Measurements from ENCODE around the gene CCL19.

CCL19 gene

GRCh38 chr9:34701023-34701768, 10.1 kb upstream of the CCL19 start:
- in situ Hi-C loops (cut with HindIII; ENCODE audit: low sequenced_read_pairs) = no loop called here

DNA sequence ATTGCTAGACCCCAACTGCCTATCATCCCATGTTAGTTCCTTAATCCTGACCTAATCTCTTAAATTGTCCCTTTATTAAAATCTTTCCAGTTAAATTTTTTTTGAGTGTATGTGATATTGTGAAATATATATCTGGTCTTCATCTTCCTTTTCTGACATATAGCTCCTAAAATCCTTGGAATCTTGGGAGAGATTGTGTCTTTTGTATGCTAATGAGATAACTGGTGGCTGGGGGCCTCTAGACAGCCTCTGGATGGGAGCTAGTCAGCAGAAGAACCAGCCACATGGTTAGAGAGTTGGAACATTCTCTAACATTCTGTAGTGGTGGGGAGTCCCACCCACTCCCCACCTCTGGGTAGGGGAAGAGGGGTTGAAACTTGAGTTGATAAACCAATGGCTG, 3.7 kb upstream of the CCL19 start:
- in situ Hi-C loops (cut with HindIII; ENCODE audit: low sequenced_read_pairs) = no loop called here

DNA sequence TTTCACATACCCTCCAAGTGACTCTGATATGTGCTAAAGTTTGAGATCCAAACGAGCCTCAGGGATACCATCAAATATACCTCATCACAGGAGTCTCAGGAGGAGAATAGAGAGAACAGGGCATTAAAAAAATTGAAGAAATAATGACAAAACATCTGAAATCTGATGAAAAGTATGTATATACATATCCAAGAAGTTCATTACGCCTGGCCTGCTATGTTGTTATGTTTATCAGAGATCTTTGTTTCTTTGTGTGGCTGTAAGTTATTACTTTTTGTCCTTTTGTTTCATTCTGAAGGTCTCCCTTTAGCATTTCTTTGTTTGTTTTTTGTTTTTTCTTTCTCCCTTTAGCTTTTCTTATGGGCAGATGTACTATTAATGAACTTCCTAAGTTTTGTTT, 2.5 kb upstream of the CCL19 start:
- in situ Hi-C loops (cut with HindIII; ENCODE audit: low sequenced_read_pairs) = no loop called here

GRCh38 chr9:34691936-34692315, 850 bp upstream of the CCL19 start:
- in situ Hi-C loops (cut with HindIII; ENCODE audit: low sequenced_read_pairs) = no loop called here

- in situ Hi-C loops (cut with HindIII; ENCODE audit: low sequenced_read_pairs) = no loop called here
These were observed 1.6 kb downstream of the CCL19 start for GRCh38 chr9:34689512-34689911.

GRCh38 chr9:34689116-34689470, 2.0 kb downstream of the CCL19 start:
- in situ Hi-C loops (cut with HindIII; ENCODE audit: low sequenced_read_pairs) = no loop called here

- in situ Hi-C loops (cut with HindIII; ENCODE audit: low sequenced_read_pairs) = no loop called here
These were observed 2.6 kb downstream of the CCL19 start for GRCh38 chr9:34688329-34689115.

- in situ Hi-C loops (cut with HindIII; ENCODE audit: low sequenced_read_pairs) = no loop called here
These were observed 3.6 kb downstream of the CCL19 start for GRCh38 chr9:34687276-34688030.

DNA sequence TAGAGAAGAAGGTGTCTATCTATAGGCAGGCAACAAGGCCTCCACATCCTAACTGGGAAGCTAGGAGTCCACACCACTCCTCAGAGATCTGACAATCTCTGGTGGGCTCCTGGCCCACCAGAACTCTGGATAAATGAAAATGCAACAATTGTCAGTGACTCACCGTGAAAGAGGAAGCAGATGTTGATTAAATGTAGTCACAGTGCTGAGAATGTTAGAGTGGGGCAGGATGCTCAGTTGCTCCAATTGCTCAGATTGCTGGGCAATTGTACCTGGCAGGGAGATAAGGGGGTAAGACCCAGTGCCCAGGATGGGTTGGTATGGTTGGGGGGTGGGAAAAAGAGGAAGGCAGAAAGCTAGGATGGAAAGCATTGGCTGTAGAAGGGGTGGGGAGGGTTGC, 4.3 kb downstream of the CCL19 start:
- in situ Hi-C loops (cut with HindIII; ENCODE audit: low sequenced_read_pairs) = no loop called here

GRCh38 chr9:34686231-34686630, 4.8 kb downstream of the CCL19 start:
- in situ Hi-C loops (cut with HindIII; ENCODE audit: low sequenced_read_pairs) = no loop called here

- in situ Hi-C loops (cut with HindIII; ENCODE audit: low sequenced_read_pairs) = no loop called here
These were observed 5.5 kb downstream of the CCL19 start for GRCh38 chr9:34685591-34685990.

DNA sequence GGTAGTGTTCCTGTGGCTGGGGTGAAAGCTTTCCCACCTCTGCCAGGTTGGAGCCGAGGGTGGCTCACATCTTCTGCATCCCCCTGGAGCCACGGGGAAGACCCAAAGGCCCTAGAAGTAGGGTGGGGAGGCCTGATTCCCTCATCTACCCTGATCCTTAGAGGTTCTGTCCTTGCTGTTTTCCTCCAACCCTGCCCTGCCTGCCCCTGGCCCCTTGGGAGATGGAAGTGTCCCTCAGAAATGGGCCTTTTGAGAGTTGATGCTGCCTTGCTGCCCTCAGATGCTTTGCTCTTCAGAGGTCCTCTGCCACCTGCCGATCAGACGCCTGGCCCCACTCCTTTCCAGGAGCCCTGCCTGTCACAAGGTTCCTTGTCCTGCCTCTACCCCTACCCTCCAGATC, 6.3 kb downstream of the CCL19 start:
- in situ Hi-C loops (cut with HindIII; ENCODE audit: low sequenced_read_pairs) = no loop called here

DNA sequence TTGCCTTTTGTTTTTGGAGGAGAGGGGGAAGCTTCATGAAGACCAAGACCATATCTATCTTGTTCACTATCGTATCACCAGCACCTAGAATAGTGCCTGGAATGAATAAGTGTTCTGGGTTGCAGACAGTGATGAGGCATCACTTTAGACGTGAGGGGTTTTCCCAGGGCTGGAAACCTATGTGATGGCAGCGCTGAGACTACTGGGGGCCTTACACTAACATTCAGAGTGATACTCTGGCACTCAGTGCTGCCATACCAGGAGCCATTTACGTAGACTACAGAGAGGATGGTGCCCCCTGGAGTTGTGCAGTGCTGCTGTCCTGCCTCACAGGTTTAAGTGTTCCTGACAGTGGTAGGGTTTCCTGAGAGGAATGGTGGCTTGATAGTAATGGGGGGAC, 6.9 kb downstream of the CCL19 start:
- in situ Hi-C loops (cut with HindIII; ENCODE audit: low sequenced_read_pairs) = no loop called here

DNA sequence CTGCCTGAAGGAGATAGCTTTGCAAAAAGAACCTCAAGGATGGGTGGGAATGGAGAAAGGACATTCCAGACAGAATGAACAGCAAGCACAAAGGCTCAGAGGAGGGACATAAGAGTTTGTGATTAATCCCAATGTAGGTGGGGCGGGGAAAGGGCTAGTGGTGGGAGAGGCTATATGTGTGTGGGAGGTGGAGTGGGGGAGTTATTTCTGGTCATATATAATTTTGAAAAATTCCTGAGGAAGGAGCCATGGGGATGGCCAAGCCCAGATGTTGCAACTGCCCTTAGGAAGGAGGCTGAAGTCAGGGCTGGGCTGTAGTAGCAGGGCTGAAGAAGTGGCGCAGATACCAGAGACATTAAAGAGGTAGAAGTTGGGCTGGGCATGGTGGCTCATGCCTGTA, 15.2 kb downstream of the CCL19 start:
- in situ Hi-C loops (cut with HindIII; ENCODE audit: low sequenced_read_pairs) = no loop called here

GRCh38 chr9:34675048-34675714, 15.9 kb downstream of the CCL19 start:
- in situ Hi-C loops (cut with HindIII; ENCODE audit: low sequenced_read_pairs) = no loop called here

- in situ Hi-C loops (cut with HindIII; ENCODE audit: low sequenced_read_pairs) = no loop called here
These were observed 16.6 kb downstream of the CCL19 start for GRCh38 chr9:34674440-34674839.

DNA sequence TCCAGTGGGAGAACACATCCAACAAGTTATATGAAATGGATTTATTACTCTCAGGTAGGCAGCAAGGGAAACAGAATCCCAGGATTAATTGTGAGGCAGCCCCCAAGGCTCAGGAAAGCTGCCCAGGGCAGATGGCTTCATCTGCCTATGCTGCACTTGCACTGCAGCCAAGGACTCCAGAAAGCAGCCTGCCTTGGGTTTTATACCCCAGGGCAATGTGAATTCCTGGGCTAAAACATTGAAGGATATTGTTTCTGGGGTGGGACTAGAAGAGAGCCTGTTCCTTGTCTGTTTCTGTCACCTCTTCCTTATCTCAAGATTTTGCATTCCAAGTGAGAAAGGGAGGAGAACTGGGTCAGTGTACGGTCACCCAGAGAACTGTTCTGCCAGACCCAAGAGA, 19.8 kb downstream of the CCL19 start:
- in situ Hi-C loops (cut with HindIII; ENCODE audit: low sequenced_read_pairs) = no loop called here

DNA sequence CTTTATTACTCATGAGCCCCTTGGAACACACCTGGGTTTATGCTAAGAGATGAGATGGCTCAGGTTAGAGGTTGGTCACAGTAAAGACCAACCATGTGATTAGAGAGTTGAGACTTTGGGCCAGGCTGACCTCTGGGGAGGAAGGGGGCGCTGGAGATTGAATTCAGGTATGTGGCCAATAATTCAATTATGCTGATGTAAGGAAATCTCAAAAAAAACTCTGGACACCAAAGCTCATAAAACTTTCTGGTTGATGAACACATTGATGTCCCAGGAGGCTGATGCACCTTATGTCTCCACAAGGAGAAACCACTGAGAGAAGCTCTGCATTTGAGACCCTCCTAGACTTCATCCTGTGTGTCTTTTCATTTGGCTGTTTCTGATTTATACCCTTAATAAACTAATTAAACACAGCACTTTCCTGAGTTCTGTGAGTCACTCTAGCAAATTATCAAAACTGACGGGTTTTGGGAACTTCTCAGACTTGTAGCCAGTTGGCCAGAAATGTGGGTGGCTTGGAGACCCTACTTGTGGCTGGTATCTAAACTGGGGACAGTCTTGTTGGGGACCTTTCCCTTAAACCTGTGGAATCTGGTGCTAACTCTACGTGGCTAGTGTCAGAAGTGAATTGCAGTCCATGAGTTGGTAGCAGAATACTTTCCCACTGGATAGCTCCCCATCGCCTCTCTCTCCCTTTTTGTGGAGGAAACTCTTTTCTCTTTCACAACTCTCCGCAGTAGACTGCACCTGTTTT, 21.1 kb downstream of the CCL19 start:
- in situ Hi-C loops (cut with HindIII; ENCODE audit: low sequenced_read_pairs) = no loop called here

DNA sequence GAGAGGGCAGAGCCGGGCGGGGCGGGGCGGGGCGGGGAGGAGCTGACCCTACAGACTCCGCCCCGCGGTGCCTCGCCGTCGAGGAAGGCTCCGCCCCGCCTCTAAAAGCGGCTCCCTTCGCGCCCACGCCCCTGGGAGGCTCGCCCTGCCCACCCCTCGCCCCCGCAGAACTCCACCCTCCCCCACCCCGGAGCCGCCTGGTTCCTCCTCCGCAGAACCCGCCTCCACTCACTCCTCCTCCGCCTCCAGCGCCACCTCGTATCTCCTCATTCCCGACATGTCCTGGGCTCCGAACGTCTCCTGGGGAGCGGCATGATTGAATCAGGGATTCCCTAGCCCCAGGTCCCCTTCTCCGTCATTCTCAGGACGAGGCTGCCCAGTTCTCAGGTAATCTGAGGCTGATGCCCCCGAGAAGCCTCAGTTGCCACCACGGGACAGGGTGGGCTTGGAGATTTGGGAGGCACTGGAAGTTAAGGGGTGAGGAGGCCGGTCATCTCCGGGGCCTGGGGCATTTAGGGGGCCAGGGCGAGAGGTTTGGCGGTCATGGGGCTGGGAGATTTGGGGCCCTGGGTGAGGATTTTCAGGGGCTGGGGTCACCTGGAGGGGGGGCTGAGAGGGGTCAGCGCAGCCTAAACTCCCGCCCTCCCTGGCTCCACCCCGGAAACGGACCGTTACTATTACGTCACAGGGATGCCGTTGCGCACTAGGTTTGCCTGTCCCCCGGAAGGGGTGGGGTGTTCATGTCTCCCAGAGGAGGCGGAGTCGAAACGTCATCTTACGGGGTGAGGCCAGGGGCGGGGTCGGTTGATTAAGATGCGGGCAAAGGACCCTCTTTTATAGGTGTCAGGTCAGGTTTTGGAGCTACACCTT, 25.5 kb downstream of the CCL19 start:
- in situ Hi-C loops (cut with HindIII; ENCODE audit: low sequenced_read_pairs) = no loop called here

- in situ Hi-C loops (cut with HindIII; ENCODE audit: low sequenced_read_pairs) = no loop called here
These were observed 26.1 kb downstream of the CCL19 start for GRCh38 chr9:34665067-34665380.
